ENCODE results near the gene CACNA2D4.

- TF ChIP-seq CTCF (IDR thresholded peaks at IDR 0.05; ENCODE audit: insufficient read depth, low read length) (no peak), GABPA (IDR thresholded peaks at IDR 0.05; ENCODE audit: low read depth) (no peak), SPI1 (IDR thresholded peaks at IDR 0.05; ENCODE audit: borderline replicate concordance, low read depth) (no peak)
These were observed 111.2 kb downstream of the CACNA2D4 start for GRCh38 chr12:1807087-1807860.
